Measurements from ENCODE around the gene JARID2. TPM values are rescaled to one million over a fixed set of nuclear protein-coding genes. Genes with fewer than 3 reads are reported as not detected.

JARID2 gene
- total RNA-seq, 1 experiment from 2014 or later: 21.0 TPM

- intact Hi-C loops (cut with micrococcal nuclease): no loop called here
- Mint-ChIP-seq H3K4me1 (ENCODE audit: insufficient read depth, unreplicated experiment) (peaks cover 10% of the 10 kb centered on the region), H3K9me3 (ENCODE audit: unreplicated experiment) (no peaks in the 10 kb centered on the region), H3K27me3 (ENCODE audit: insufficient read depth, unreplicated experiment) (no peaks in the 10 kb centered on the region), H3K27ac (ENCODE audit: low read depth, unreplicated experiment) (no peak overlapping the region), H3K36me3 (ENCODE audit: insufficient read depth, unreplicated experiment) (peaks cover 54% of the 10 kb centered on the region), H3K4me3 (ENCODE audit: unreplicated experiment) (no peak overlapping the region)
- DNase-seq (ENCODE audit: unreplicated experiment): no peak
- ChIA-PET POLR2A (interaction anchor here (0.6 kb wide), 1 partner anchor 1434 kb away, joined by 3 read pairs; no protein-coding TSS in a partner anchor), CTCF (no interaction called here)
- no peak for TF ChIP-seq CTCF (IDR thresholded peaks at IDR 0.05; ENCODE audit: unreplicated experiment)
- BruUV-seq (replicated peaks): no TSS peak
These were observed 266.9 kb downstream of the JARID2 start for GRCh38 chr6:15512721-15513120.

GRCh38 chr6:15513131-15513771 lies 267.4 kb downstream of the JARID2 start:
- Mint-ChIP-seq H3K4me3 (ENCODE audit: unreplicated experiment) (no peak overlapping the region), H3K36me3 (ENCODE audit: insufficient read depth, unreplicated experiment) (peaks cover 59% of the 10 kb centered on the region), H3K27me3 (ENCODE audit: insufficient read depth, unreplicated experiment) (no peaks in the 10 kb centered on the region), H3K27ac (ENCODE audit: low read depth, unreplicated experiment) (no peak overlapping the region), H3K9me3 (ENCODE audit: unreplicated experiment) (no peaks in the 10 kb centered on the region), H3K4me1 (ENCODE audit: insufficient read depth, unreplicated experiment) (peaks cover 10% of the 10 kb centered on the region)
- no peak for TF ChIP-seq CTCF (IDR thresholded peaks at IDR 0.05; ENCODE audit: unreplicated experiment)
- BruUV-seq (replicated peaks): no TSS peak
- POLR2A ChIA-PET: interaction anchor here (0.6 kb wide), 1 partner anchor 1434 kb away, joined by 3 read pairs; no protein-coding TSS in a partner anchor
- no peak for DNase-seq (ENCODE audit: unreplicated experiment)
- CTCF ChIA-PET: interaction anchor here (1.3 kb wide), 1 partner anchor 108 kb away, joined by 4 read pairs; no protein-coding TSS in a partner anchor
- intact Hi-C loops (cut with micrococcal nuclease): no loop called here

- H3K4me3 Mint-ChIP-seq (ENCODE audit: unreplicated experiment): no peak overlapping the region
- no peak for TF ChIP-seq CTCF (IDR thresholded peaks at IDR 0.05; ENCODE audit: unreplicated experiment)
- peaks cover 10% of the 10 kb centered on the region for H3K4me1 Mint-ChIP-seq (ENCODE audit: insufficient read depth, unreplicated experiment)
- H3K9me3 Mint-ChIP-seq (ENCODE audit: unreplicated experiment): no peaks in the 10 kb centered on the region
- CTCF ChIA-PET: interaction anchor here (0.6 to 1.3 kb wide), 2 partner anchors 50 to 107 kb away, joined by 3 to 4 read pairs; no protein-coding TSS in a partner anchor
- peaks cover 62% of the 10 kb centered on the region for H3K36me3 Mint-ChIP-seq (ENCODE audit: insufficient read depth, unreplicated experiment)
- no TSS peak for BruUV-seq (replicated peaks)
- H3K27ac Mint-ChIP-seq (ENCODE audit: low read depth, unreplicated experiment): no peak overlapping the region
- POLR2A ChIA-PET: no interaction called here
- no peaks in the 10 kb centered on the region for H3K27me3 Mint-ChIP-seq (ENCODE audit: insufficient read depth, unreplicated experiment)
- intact Hi-C loops (cut with micrococcal nuclease): no loop called here
- DNase-seq (ENCODE audit: unreplicated experiment): peak; percentile 35
These were observed 268.2 kb downstream of the JARID2 start for GRCh38 chr6:15513801-15514711.

GRCh38 chr6:15515226-15515625 lies 269.4 kb downstream of the JARID2 start:
- ChIA-PET CTCF (no interaction called here), POLR2A (no interaction called here)
- BruUV-seq (replicated peaks): no TSS peak
- Mint-ChIP-seq H3K27ac (ENCODE audit: low read depth, unreplicated experiment) (no peak overlapping the region), H3K4me3 (ENCODE audit: unreplicated experiment) (no peak overlapping the region), H3K27me3 (ENCODE audit: insufficient read depth, unreplicated experiment) (no peaks in the 10 kb centered on the region), H3K9me3 (ENCODE audit: unreplicated experiment) (no peaks in the 10 kb centered on the region), H3K36me3 (ENCODE audit: insufficient read depth, unreplicated experiment) (peaks cover 64% of the 10 kb centered on the region), H3K4me1 (ENCODE audit: insufficient read depth, unreplicated experiment) (peaks cover 10% of the 10 kb centered on the region)
- intact Hi-C loops (cut with micrococcal nuclease): no loop called here
- no peak for DNase-seq (ENCODE audit: unreplicated experiment)
- TF ChIP-seq CTCF (IDR thresholded peaks at IDR 0.05; ENCODE audit: unreplicated experiment): no peak
